ENCODE results near the gene ZMIZ1. TPM values are rescaled to one million over a fixed set of nuclear protein-coding genes. Genes with fewer than 3 reads are reported as not detected.

ZMIZ1 gene
- total RNA-seq, 1 donor from 2014 or later, result 11.5 TPM

DNA sequence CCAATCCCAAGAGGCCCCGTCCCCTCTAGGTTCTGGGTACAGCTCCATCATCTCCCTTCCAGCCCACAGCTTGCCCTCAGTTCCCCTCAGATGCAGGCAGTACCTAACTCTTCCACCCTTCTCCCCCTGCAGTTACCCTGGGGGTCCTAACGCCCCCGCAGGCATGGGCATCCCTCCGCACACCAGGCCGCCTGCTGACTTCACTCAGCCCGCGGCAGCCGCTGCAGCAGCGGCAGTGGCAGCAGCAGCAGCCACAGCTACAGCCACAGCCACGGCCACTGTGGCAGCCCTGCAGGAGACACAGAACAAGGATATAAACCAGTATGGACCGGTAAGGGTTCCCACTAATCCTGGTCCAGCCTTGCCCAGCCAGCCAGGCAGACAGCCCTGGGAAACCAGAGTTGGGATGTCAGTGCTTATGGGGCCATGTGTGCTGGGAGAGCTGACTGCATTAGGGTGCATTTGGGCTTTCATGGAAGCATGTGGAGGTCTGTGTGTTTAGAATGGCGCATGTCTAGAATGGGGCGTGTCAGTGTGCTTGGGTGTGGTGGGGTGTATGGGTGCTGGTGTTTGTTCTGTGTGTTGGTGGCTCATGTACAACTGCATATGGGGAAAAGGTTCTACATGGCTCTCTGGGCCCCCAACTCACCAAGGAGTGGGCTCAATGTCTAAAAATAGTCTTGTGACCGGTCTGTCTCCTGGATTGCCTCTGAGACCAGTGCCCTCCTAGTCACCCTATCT, 223.4 kb downstream of the ZMIZ1 start:
- H3K27me3 ChIP-seq (ENCODE audit: control insufficient read depth in 3 of 3, insufficient read depth in 3 of 3, low read length in 3 of 3), result no peaks in the 10 kb centered on the region
- H3K27ac ChIP-seq (ENCODE audit: low read depth, low read length), result no peak overlapping the region
- H3K9ac ChIP-seq (ENCODE audit: low read depth in 1 of 3, low read length in 3 of 3), result no peak overlapping the region
- H3K36me3 ChIP-seq (ENCODE audit: control insufficient read depth in 3 of 3, insufficient read depth in 3 of 3, low read length in 3 of 3), result peaks cover 65 to 72% (median 66%) of the 10 kb centered on the region in 3 donors
- no peak overlapping the region for H3K4me3 ChIP-seq (ENCODE audit: low read length in 3 of 3)
- H3K4me1 ChIP-seq (ENCODE audit: control insufficient read depth in 3 of 3, insufficient read depth in 3 of 3, low read length in 3 of 3), result peaks cover under 1 to 11% (median 2%) of the 10 kb centered on the region in 3 donors
- H3K9me3 ChIP-seq (ENCODE audit: control insufficient read depth in 3 of 3, low read length in 3 of 3), result no peaks in the 10 kb centered on the region

DNA sequence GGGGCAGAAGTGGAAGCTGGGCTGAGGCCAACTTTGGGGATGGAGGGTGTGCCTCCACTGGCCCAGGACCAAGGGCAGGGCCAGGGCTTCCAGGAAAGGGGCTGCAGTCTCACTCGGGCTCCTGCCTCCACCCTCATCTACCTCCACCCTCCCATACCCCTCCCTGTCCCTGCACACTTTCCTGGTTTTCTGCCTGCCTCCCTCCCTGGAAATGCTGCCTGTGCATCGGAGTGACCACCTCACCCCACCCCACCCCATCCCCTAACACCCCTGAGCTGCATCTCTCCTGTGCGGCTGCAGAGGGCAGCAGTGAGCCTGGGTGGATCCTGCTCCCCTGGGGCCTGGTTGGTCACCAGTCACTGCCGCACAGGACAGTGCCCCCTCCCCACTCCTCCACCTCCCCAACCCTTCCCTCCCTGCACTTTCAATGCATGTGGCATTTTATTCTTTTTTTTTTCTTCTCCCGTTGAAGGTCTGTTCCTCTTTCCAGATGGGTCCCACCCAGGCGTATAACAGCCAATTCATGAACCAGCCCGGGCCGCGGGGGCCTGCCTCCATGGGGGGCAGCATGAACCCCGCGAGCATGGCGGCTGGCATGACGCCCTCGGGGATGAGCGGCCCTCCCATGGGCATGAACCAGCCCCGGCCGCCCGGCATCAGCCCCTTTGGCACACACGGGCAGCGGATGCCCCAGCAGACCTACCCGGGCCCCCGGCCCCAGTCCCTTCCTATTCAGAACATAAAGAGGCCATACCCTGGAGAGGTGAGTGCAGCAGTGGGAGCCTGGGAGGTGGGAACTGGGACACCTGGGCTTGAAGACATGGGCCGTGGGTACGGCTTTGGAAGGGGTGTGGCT, 224.4 kb downstream of the ZMIZ1 start:
- Histone ChIP-seq H3K4me3 (ENCODE audit: low read length in 3 of 3) (no peak overlapping the region), H3K4me1 (ENCODE audit: control insufficient read depth in 3 of 3, insufficient read depth in 3 of 3, low read length in 3 of 3) (peaks cover 0 to 10% (median 2%) of the 10 kb centered on the region in 3 donors), H3K9ac (ENCODE audit: low read depth in 1 of 3, low read length in 3 of 3) (no peak overlapping the region), H3K36me3 (ENCODE audit: control insufficient read depth in 3 of 3, insufficient read depth in 3 of 3, low read length in 3 of 3) (peaks cover 71 to 80% (median 74%) of the 10 kb centered on the region in 3 donors), H3K9me3 (ENCODE audit: control insufficient read depth in 3 of 3, low read length in 3 of 3) (no peaks in the 10 kb centered on the region), H3K27me3 (ENCODE audit: control insufficient read depth in 3 of 3, insufficient read depth in 3 of 3, low read length in 3 of 3) (no peaks in the 10 kb centered on the region), H3K27ac (ENCODE audit: low read depth, low read length) (no peak overlapping the region)

DNA sequence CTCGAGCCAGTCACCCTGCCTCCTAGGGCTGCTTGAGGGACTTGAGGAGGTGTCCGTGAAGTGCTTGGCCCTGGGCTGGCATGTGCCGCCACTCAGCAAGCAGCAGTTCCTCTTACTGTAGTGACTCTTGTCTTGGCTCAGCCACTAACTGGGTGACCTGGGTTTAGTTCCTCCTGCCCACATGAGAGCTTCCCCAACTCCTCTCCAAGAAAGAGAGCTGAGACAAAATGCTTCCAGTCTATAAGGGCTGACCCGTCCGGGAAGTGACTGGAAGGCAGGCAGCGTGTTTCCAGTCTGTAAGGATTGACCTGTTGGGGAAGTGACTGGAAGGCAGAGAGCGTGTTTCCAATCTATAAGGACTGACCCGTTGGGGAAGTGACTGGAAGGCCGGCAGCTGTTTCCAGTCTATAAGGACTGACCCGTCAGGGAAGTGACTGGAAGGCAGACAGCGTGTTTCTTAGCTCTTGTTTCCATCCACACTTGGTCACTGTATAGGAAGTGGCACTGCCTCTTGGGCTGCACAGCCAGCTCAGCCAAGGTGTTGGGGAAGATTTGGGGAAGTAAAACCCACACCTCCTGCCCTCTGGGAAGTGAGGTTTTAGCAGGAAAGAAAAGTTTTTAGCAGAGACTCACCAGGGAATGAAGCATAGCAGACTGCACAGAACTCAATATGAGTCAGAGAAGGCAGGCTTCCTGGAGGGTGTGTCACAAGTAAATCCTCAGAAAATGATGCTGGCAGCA, 225.2 kb downstream of the ZMIZ1 start:
- H3K4me3 ChIP-seq (ENCODE audit: low read length in 3 of 3), result no peak overlapping the region
- peaks cover 70 to 87% (median 83%) of the 10 kb centered on the region in 3 donors for H3K36me3 ChIP-seq (ENCODE audit: control insufficient read depth in 3 of 3, insufficient read depth in 3 of 3, low read length in 3 of 3)
- peaks cover 1 to 15% (median 2%) of the 10 kb centered on the region in 3 donors for H3K4me1 ChIP-seq (ENCODE audit: control insufficient read depth in 3 of 3, insufficient read depth in 3 of 3, low read length in 3 of 3)
- no peaks in the 10 kb centered on the region for H3K9me3 ChIP-seq (ENCODE audit: control insufficient read depth in 3 of 3, low read length in 3 of 3)
- H3K9ac ChIP-seq (ENCODE audit: low read depth in 1 of 3, low read length in 3 of 3), result no peak overlapping the region
- no peak overlapping the region for H3K27ac ChIP-seq (ENCODE audit: low read depth, low read length)
- no peaks in the 10 kb centered on the region for H3K27me3 ChIP-seq (ENCODE audit: control insufficient read depth in 3 of 3, insufficient read depth in 3 of 3, low read length in 3 of 3)

DNA sequence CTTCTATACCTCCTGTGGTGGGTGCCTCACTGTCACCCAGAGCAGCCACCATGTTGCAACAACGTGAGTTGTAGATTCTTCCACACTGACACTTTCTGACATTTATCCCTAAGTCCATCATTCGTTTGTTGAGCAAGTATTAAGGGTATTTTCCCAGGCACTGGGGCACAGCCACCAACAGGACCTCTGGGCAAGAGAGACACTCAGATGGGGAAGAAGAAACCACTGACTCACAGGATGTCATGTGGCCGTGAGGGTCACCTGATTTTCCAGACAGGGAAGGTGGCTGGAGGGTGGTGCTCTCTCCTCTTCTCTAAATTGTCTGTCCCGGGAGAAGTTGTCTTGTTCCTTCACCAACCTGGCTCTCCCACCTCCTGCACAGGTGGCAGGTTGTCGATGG, 226.8 kb downstream of the ZMIZ1 start:
- H3K27me3 ChIP-seq (ENCODE audit: control insufficient read depth in 3 of 3, insufficient read depth in 3 of 3, low read length in 3 of 3), result no peaks in the 10 kb centered on the region
- peaks cover 73 to 88% (median 85%) of the 10 kb centered on the region in 3 donors for H3K36me3 ChIP-seq (ENCODE audit: control insufficient read depth in 3 of 3, insufficient read depth in 3 of 3, low read length in 3 of 3)
- H3K4me1 ChIP-seq (ENCODE audit: control insufficient read depth in 3 of 3, insufficient read depth in 3 of 3, low read length in 3 of 3), result peaks cover 4 to 19% (median 6%) of the 10 kb centered on the region in 3 donors
- no peaks in the 10 kb centered on the region for H3K9me3 ChIP-seq (ENCODE audit: control insufficient read depth in 3 of 3, low read length in 3 of 3)
- no peak overlapping the region for H3K4me3 ChIP-seq (ENCODE audit: low read length in 3 of 3)
- H3K27ac ChIP-seq (ENCODE audit: low read depth, low read length), result no peak overlapping the region
- H3K9ac ChIP-seq (ENCODE audit: low read depth in 1 of 3, low read length in 3 of 3), result no peak overlapping the region

DNA sequence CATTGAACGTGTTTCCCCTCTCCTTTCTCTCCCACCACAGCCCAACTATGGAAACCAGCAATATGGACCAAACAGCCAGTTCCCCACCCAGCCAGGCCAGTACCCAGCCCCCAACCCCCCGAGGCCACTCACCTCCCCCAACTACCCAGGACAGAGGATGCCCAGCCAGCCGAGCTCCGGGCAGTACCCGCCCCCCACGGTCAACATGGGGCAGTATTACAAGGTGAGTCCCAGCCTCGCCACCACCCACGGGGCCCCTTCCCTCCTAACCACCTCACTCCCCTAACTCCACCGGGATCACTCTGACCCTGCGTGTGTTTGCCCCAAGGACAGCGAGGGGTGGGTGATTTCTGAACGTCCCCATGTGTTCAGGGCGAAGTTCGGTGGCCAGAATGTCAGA, 227.7 kb downstream of the ZMIZ1 start:
- Histone ChIP-seq H3K27ac (ENCODE audit: low read depth, low read length) (no peak overlapping the region), H3K4me1 (ENCODE audit: control insufficient read depth in 3 of 3, insufficient read depth in 3 of 3, low read length in 3 of 3) (peaks cover 4 to 19% (median 6%) of the 10 kb centered on the region in 3 donors)

DNA sequence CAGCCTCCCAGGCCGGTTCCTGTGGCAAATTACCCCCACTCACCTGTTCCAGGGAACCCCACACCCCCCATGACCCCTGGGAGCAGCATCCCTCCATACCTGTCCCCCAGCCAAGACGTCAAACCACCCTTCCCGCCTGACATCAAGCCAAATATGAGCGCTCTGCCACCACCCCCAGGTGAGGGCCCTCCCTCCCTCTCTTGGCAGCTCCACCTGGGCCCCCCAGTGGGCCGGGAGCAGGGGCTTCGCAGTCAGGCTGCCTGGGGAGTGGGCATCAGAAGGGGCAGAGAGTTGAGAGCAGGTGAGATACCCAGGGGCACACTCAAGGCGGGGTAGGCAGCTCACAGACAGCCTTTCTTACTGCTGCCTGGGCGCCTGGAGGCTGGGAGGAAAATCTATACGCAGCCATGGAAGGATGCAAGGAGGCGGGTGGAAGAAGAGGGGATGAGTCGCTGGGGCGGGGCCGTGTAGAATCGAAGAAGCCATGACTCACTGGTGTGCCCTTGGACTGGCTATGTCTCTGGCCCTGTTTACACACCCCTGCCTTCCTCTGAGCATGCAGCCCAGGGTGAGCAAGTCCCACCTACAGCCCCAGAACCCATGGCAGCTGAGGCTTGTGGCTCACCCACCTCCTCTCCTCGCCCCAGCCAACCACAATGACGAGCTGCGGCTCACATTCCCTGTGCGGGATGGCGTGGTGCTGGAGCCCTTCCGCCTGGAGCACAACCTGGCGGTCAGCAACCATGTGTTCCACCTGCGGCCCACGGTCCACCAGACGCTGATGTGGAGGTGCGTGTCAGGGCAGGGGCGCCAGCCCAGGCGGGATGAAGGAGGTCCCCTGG, 229.9 kb downstream of the ZMIZ1 start:
- Histone ChIP-seq H3K4me3 (ENCODE audit: low read length in 3 of 3) (no peak overlapping the region), H3K9me3 (ENCODE audit: control insufficient read depth in 3 of 3, low read length in 3 of 3) (no peaks in the 10 kb centered on the region), H3K36me3 (ENCODE audit: control insufficient read depth in 3 of 3, insufficient read depth in 3 of 3, low read length in 3 of 3) (peaks cover 84 to 91% (median 89%) of the 10 kb centered on the region in 3 donors), H3K27ac (ENCODE audit: low read depth, low read length) (no peak overlapping the region), H3K4me1 (ENCODE audit: control insufficient read depth in 3 of 3, insufficient read depth in 3 of 3, low read length in 3 of 3) (peaks cover 4 to 19% (median 6%) of the 10 kb centered on the region in 3 donors), H3K27me3 (ENCODE audit: control insufficient read depth in 3 of 3, insufficient read depth in 3 of 3, low read length in 3 of 3) (no peaks in the 10 kb centered on the region), H3K9ac (ENCODE audit: low read depth in 1 of 3, low read length in 3 of 3) (no peak overlapping the region)

More for the DNA sequence above, 227.7 kb downstream of the ZMIZ1 start:
- Histone ChIP-seq H3K27me3 (ENCODE audit: control insufficient read depth in 3 of 3, insufficient read depth in 3 of 3, low read length in 3 of 3) (no peaks in the 10 kb centered on the region), H3K9me3 (ENCODE audit: control insufficient read depth in 3 of 3, low read length in 3 of 3) (no peaks in the 10 kb centered on the region), H3K9ac (ENCODE audit: low read depth in 1 of 3, low read length in 3 of 3) (no peak overlapping the region), H3K4me3 (ENCODE audit: low read length in 3 of 3) (no peak overlapping the region), H3K36me3 (ENCODE audit: control insufficient read depth in 3 of 3, insufficient read depth in 3 of 3, low read length in 3 of 3) (peaks cover 80 to 90% (median 85%) of the 10 kb centered on the region in 3 donors)

DNA sequence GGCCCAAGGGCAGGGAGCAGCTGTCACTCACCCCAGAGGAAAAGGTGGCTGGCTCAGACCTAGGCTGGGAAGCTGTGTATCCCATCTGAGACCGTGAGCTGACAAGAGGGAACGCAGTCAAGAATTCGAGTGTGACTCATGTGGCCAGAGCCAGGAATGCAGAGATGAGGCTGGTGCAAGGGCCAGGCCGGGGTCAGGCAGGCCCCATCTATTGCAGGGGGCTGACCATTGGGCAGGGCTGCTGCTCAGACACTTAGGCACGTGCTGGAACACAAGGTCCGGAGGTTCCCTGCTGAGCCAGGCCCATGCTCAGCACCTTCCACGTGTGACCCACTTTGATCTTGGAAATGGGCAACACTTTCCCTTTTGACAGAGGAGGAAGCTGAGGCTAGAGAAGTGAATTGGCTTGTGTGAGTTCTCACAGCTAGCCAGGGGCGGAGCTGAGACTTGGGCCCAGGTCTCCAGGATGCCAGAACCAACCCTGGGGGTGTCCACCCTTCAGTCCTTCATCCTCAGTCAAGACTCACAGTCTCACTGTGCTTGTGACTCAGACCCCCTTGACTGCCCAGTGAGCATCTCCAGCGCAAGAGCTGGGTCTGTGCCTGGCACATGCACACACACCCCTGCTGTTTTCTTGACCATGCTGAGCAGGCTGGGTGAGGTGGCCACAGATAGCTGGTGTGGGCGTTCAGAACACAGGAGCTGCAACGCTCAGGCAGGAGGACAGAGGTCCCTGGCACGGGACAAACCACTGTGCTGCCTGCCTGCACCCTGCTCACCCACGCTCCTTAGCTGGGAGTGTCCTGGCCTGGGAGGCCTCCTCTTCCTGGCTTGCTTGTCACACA, 230.9 kb downstream of the ZMIZ1 start:
- H3K27me3 ChIP-seq (ENCODE audit: control insufficient read depth in 3 of 3, insufficient read depth in 3 of 3, low read length in 3 of 3), result no peaks in the 10 kb centered on the region
- H3K9ac ChIP-seq (ENCODE audit: low read depth in 1 of 3, low read length in 3 of 3), result peak overlapping the region in 1 of 3 donors; percentile 16
- H3K27ac ChIP-seq (ENCODE audit: low read depth, low read length), result no peak overlapping the region
- no peaks in the 10 kb centered on the region for H3K9me3 ChIP-seq (ENCODE audit: control insufficient read depth in 3 of 3, low read length in 3 of 3)
- peaks cover 86 to 91% (median 89%) of the 10 kb centered on the region in 3 donors for H3K36me3 ChIP-seq (ENCODE audit: control insufficient read depth in 3 of 3, insufficient read depth in 3 of 3, low read length in 3 of 3)
- H3K4me3 ChIP-seq (ENCODE audit: low read length in 3 of 3), result no peak overlapping the region
- H3K4me1 ChIP-seq (ENCODE audit: control insufficient read depth in 3 of 3, insufficient read depth in 3 of 3, low read length in 3 of 3), result peaks cover 4 to 19% (median 6%) of the 10 kb centered on the region in 3 donors

DNA sequence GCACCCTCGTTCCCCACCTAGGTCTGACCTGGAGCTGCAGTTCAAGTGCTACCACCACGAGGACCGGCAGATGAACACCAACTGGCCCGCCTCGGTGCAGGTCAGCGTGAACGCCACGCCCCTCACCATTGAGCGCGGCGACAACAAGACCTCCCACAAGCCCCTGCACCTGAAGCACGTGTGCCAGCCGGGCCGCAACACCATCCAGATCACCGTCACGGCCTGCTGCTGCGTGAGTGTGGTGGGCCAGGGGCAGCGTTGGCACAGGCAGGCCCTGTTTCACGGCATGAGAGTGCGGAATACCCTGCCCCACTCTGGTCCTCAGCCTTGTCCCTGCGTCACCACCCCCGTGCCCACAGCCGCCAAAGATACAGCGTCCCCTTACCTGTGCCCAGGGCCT, 231.9 kb downstream of the ZMIZ1 start:
- no peak overlapping the region for H3K27ac ChIP-seq (ENCODE audit: low read depth, low read length)
- H3K4me1 ChIP-seq (ENCODE audit: control insufficient read depth in 3 of 3, insufficient read depth in 3 of 3, low read length in 3 of 3), result peaks cover 4 to 11% (median 6%) of the 10 kb centered on the region in 3 donors
- H3K4me3 ChIP-seq (ENCODE audit: low read length in 3 of 3), result no peak overlapping the region
- peaks cover 88 to 92% (median 92%) of the 10 kb centered on the region in 3 donors for H3K36me3 ChIP-seq (ENCODE audit: control insufficient read depth in 3 of 3, insufficient read depth in 3 of 3, low read length in 3 of 3)
- H3K27me3 ChIP-seq (ENCODE audit: control insufficient read depth in 3 of 3, insufficient read depth in 3 of 3, low read length in 3 of 3), result no peaks in the 10 kb centered on the region
- no peak overlapping the region for H3K9ac ChIP-seq (ENCODE audit: low read depth in 1 of 3, low read length in 3 of 3)
- no peaks in the 10 kb centered on the region for H3K9me3 ChIP-seq (ENCODE audit: control insufficient read depth in 3 of 3, low read length in 3 of 3)

Measured in skeletal muscle tissue (tissue), 4 donors.